GM12878 (cell line): ENCODE results near the gene RGS16. TPM values are rescaled to one million over a fixed set of nuclear protein-coding genes. Genes with fewer than 3 reads are reported as not detected.

ENCODE experiments used
- CEBPZ ChIP-seq: fragments of 150-350 bp; IDR thresholded peaks from 2 replicates; pipeline ENCODE4 v1.6.1; 2016; ENCODE audit warnings: low read depth, low read length
- EGR1 ChIP-seq, 2 experiments: IDR thresholded peaks; 1 replicate in 1 of 2; 2 replicates in 1 of 2; pipeline ENCODE4 v1.6.1; 2011 to 2012; ENCODE audit warnings: low read depth in 2 of 2, low read length in 2 of 2, borderline replicate concordance in 1 of 2, mild to moderate bottlenecking in 1 of 2, moderate library complexity in 1 of 2
- IKZF2 ChIP-seq, 2 experiments: fragments of 450-650 bp; IDR thresholded peaks; 2 replicates each; pipeline ENCODE4 v1.6.1; 2017; ENCODE audit warnings: mild to moderate bottlenecking in 2 of 2, moderate library complexity in 2 of 2
- MEF2B ChIP-seq: fragments of 450-650 bp; IDR thresholded peaks from 2 replicates; pipeline ENCODE4 v1.6.1; 2018; ENCODE audit warnings: mild to moderate bottlenecking, moderate library complexity; ENCODE audit not compliant: partially characterized antibody, poor library complexity, severe bottlenecking
- NFXL1 ChIP-seq: fragments of 450-650 bp; IDR thresholded peaks from 2 replicates; pipeline ENCODE4 v1.6.1; 2017; ENCODE audit warnings: antibody characterized with exemption, mild to moderate bottlenecking, borderline replicate concordance
- PBX3 ChIP-seq: IDR thresholded peaks from 2 replicates; pipeline ENCODE4 v1.6.1; 2011; ENCODE audit warnings: mild to moderate bottlenecking, low read depth, low read length, moderate library complexity; ENCODE audit not compliant: insufficient replicate concordance
- POLR2AphosphoS5 ChIP-seq: IDR thresholded peaks from 2 replicates; pipeline ENCODE4 v1.6.1; 2011; ENCODE audit warnings: mild to moderate bottlenecking, low read length, inconsistent platforms
- RAD21 ChIP-seq: IDR thresholded peaks from 2 replicates; pipeline ENCODE4 v1.6.1; 2011; ENCODE audit warnings: mild to moderate bottlenecking, low read depth, low read length, moderate library complexity; ENCODE audit not compliant: insufficient read depth
- RELA ChIP-seq: fragments of 450-650 bp; IDR thresholded peaks from 2 replicates; pipeline ENCODE4 v1.8.0; 2014; ENCODE audit warnings: borderline replicate concordance; ENCODE audit not compliant: partially characterized antibody
- TCF12 ChIP-seq: IDR thresholded peaks from 2 replicates; pipeline ENCODE4 v1.6.1; 2011; ENCODE audit warnings: low read depth, mild to moderate bottlenecking, low read length
- ZBTB4 ChIP-seq: fragments of 450-650 bp; formaldehyde crosslinking; IDR thresholded peaks from 2 replicates; pipeline ENCODE4 v1.4.0; 2022; ENCODE audit warnings: mild to moderate bottlenecking, moderate library complexity
- ZSCAN29 ChIP-seq: fragments of 450-650 bp; IDR thresholded peaks from 2 replicates; pipeline ENCODE4 v1.6.1; 2017; ENCODE audit warnings: mild to moderate bottlenecking, moderate library complexity
- polyA plus RNA-seq, 11 experiments: library from polyadenylated mRNA; depleted of rRNA in 4 of 11; unstranded in 6 of 11; stranded (reverse) in 5 of 11; fragments of >200 nt; fragmentation: Nextera tagmentation in 4 of 11; fragmentation: Illumina TruSeq in 1 of 11; extraction: Ambion mirVana in 4 of 11; extraction: Trizol in 1 of 11; gene quantifications; 1 replicate in 1 of 11; 2 replicates in 10 of 11; pipeline versions ENCODE4 v1.2.1 to v1.2.3, GENCODE V29; 2011 to 2016; ENCODE audit warnings: inconsistent platforms in 2 of 11, missing spikeins in 2 of 11, low read depth in 1 of 11
- total RNA-seq, 4 experiments: library from RNA; depleted of rRNA in 3 of 4; stranded (reverse); fragments of >200 nt in 3 of 4; fragmentation: Illumina TruSeq in 1 of 4; extraction: Trizol in 1 of 4; gene quantifications; 2 replicates each; pipeline versions ENCODE4 v1.2.1 to v1.2.3, GENCODE V29; 2013 to 2021
- TF ChIP-seq, protein P1 (sequence below): fragments of 450-650 bp; IDR thresholded peaks from 2 replicates; pipeline ENCODE4 v1.6.1; 2017; ENCODE audit warnings: mild to moderate bottlenecking, low read depth, inconsistent platforms; ENCODE audit not compliant: poor library complexity, severe bottlenecking
- TF ChIP-seq, protein P2 (sequence below): fragments of 450-650 bp; IDR thresholded peaks from 2 replicates; pipeline ENCODE4 v1.6.1; 2016; ENCODE audit warnings: mild to moderate bottlenecking
- TF ChIP-seq, protein P3 (sequence below): IDR thresholded peaks from 2 replicates; pipeline ENCODE4 v1.6.1; 2011; ENCODE audit warnings: low read depth, low read length, improper control_type of control experiment, borderline replicate concordance

The RGS16 gene
- total and polyA plus RNA-seq, 10 of the 15 experiments (the other 5 are each of a cell fraction or from before 2014, with no cell fraction given), result 16.4 to 58.2 (median 44.6) TPM

DNA sequence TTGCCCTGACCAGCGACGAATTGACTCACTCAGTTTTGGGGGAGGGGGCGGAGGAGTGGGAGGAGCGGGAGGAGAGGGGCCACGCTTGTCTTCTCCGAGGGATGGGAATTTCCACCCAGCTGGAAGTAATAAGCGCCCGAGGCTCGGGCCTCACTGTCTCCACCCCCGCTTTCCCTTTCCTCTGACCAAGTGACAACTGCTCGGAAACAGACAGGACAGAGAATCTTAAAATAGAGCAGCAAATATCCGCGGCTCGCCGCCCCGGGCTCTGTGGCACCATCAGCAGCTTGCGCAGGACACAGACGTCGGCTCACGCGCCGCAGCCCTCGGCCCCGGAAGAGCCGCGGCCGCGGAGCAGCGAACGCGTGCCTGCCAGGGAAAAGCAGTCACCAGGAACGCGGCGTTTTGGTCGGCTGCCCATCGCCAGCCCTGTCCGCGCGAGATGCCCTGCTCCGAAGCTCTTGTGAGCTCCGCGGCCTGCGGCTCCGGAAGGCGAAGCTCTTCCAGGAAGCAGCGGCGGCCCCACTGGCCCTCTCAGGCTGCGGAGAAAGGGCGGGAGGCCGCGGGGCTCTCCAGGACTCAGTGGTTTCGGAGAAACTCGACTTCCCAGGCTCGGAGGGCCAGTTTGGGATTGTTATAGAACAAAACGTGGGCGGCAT, 10.7 kb upstream of the RGS16 start (continued):
- TF ChIP-seq, protein P1, sequence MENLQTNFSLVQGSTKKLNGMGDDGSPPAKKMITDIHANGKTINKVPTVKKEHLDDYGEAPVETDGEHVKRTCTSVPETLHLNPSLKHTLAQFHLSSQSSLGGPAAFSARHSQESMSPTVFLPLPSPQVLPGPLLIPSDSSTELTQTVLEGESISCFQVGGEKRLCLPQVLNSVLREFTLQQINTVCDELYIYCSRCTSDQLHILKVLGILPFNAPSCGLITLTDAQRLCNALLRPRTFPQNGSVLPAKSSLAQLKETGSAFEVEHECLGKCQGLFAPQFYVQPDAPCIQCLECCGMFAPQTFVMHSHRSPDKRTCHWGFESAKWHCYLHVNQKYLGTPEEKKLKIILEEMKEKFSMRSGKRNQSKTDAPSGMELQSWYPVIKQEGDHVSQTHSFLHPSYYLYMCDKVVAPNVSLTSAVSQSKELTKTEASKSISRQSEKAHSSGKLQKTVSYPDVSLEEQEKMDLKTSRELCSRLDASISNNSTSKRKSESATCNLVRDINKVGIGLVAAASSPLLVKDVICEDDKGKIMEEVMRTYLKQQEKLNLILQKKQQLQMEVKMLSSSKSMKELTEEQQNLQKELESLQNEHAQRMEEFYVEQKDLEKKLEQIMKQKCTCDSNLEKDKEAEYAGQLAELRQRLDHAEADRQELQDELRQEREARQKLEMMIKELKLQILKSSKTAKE, result peak; percentile 35
- TF ChIP-seq, protein P2, sequence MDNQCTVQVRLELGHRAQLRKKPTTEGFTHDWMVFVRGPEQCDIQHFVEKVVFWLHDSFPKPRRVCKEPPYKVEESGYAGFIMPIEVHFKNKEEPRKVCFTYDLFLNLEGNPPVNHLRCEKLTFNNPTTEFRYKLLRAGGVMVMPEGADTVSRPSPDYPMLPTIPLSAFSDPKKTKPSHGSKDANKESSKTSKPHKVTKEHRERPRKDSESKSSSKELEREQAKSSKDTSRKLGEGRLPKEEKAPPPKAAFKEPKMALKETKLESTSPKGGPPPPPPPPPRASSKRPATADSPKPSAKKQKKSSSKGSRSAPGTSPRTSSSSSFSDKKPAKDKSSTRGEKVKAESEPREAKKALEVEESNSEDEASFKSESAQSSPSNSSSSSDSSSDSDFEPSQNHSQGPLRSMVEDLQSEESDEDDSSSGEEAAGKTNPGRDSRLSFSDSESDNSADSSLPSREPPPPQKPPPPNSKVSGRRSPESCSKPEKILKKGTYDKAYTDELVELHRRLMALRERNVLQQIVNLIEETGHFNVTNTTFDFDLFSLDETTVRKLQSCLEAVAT, result no peak
- peak; percentile 55; the same call in 1 of the 2 replicates for TF ChIP-seq POLR2AphosphoS5
- TF ChIP-seq NFXL1, result no peak
- TF ChIP-seq IKZF2 (IDR thresholded peaks at IDR 0.05), result peak; percentile 88 to 89
- no peak; the same call in 1 of the 2 replicates for TF ChIP-seq ZSCAN29
- TF ChIP-seq RELA, result peak; percentile 57
- peak; percentile 86; the same call in 1 of the 2 replicates for TF ChIP-seq TCF12
- no peak for TF ChIP-seq ZBTB4 (CRISPR knock-in tag)
- TF ChIP-seq EGR1 (IDR thresholded peaks at IDR 0.05; ENCODE audit: borderline replicate concordance in 1 of 2, low read depth in 2 of 2, low read length in 2 of 2), result peak in 1 of 2 experiments; percentile 98; a peak in 2 of 3 replicates
- TF ChIP-seq CEBPZ, result no peak
- TF ChIP-seq PBX3, result no peak
- TF ChIP-seq MEF2B, result peak; percentile 51
- TF ChIP-seq, protein P3, sequence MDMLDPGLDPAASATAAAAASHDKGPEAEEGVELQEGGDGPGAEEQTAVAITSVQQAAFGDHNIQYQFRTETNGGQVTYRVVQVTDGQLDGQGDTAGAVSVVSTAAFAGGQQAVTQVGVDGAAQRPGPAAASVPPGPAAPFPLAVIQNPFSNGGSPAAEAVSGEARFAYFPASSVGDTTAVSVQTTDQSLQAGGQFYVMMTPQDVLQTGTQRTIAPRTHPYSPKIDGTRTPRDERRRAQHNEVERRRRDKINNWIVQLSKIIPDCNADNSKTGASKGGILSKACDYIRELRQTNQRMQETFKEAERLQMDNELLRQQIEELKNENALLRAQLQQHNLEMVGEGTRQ, result no peak
- TF ChIP-seq RAD21, result peak; percentile 12; the same call in 1 of the 2 replicates
